Tibial nerve (tissue), 4 donors: ENCODE measurements around the gene SDK1. TPM values are rescaled to one million over a fixed set of nuclear protein-coding genes. Genes with fewer than 3 reads are reported as not detected.
A peak's percentile ranks its signal among the peaks of the same experiment; 100 is the strongest.

Experiments used
- DNase-seq, 2 donors: peaks; one replicate each; pipeline ENCODE4 v3.0.0-alpha.2; 2019; ENCODE audit warnings: low spot score in 2 of 2
- H3K27ac ChIP-seq, 4 donors: fragments of 200-600 bp; sonication (generic) in 3 of 4; one replicate each; pipeline ENCODE4 v1.5.1; 2017 to 2019; ENCODE audit warnings: mild to moderate bottlenecking in 1 of 4
- H3K27me3 ChIP-seq, 2 donors: fragments of 200-600 bp; sonication (generic) in 1 of 2; one replicate each; pipeline versions ENCODE4 v1.5.1 to v1.6.0; 2017 to 2019
- H3K36me3 ChIP-seq, 3 donors: fragments of 200-600 bp; sonication (generic); one replicate each; pipeline ENCODE4 v1.5.1; 2018 to 2019
- H3K4me1 ChIP-seq, 4 donors: fragments of 200-600 bp; sonication (generic) in 3 of 4; one replicate each; pipeline ENCODE4 v1.5.1; 2017 to 2019
- H3K4me3 ChIP-seq, 4 donors: fragments of 200-600 bp; sonication (generic) in 3 of 4; one replicate each; pipeline ENCODE4 v1.5.1; 2017 to 2019; ENCODE audit warnings: mild to moderate bottlenecking in 1 of 4, moderate library complexity in 1 of 4
- H3K9me3 ChIP-seq, 4 donors: fragments of 200-600 bp; sonication (generic) in 3 of 4; one replicate each; pipeline ENCODE4 v1.5.1; 2017 to 2019
- CTCF ChIP-seq, 5 experiments: fragments of 200-600 bp in 3 of 5; fragments of 450-650 bp in 2 of 5; sonication (generic) in 3 of 5; IDR thresholded peaks; one replicate each; pipeline ENCODE4 v1.5.1; 2016 to 2019; ENCODE audit warnings: antibody characterized with exemption in 5 of 5, mild to moderate bottlenecking in 3 of 5, moderate library complexity in 2 of 5
- EP300 ChIP-seq, 2 donors: sonication (generic); formaldehyde crosslinking; IDR thresholded peaks; one replicate each; pipeline ENCODE4 v1.6.1; 2017; ENCODE audit warnings: antibody characterized with exemption in 2 of 2, mild to moderate bottlenecking in 1 of 2
- POLR2A ChIP-seq, 2 donors: fragments of 450-650 bp; IDR thresholded peaks; one replicate each; pipeline ENCODE4 v1.6.1; 2017; ENCODE audit warnings: antibody characterized with exemption in 2 of 2, mild to moderate bottlenecking in 2 of 2, moderate library complexity in 2 of 2
- WGBS, 2 donors: methylation state at CpG; one replicate each; pipeline ENCODE4 v1.1.5; 2018; 5-methylcytosine and 5-hydroxymethylcytosine counted together
- total RNA-seq, 4 donors: library from RNA; depleted of rRNA; stranded (reverse); fragments of >200 nt; gene quantifications; one replicate each; pipeline ENCODE4 v1.1.0, GENCODE V29; 2016

SDK1 gene
- total RNA-seq, 4 donors from 2014 or later, result 8.2 to 16.2 (median 12.9) TPM

- WGBS, 2 donors, result 84 to 86% methylated on average over 6 of the region's 6 CpGs
- Histone ChIP-seq H3K4me3 (no peak overlapping the region), H3K9me3 (no peaks in the 10 kb centered on the region), H3K27me3 (no peaks in the 10 kb centered on the region), H3K27ac (no peak overlapping the region), H3K4me1 (peaks cover 0 to under 1% (median 0%) of the 10 kb centered on the region in 4 donors), H3K36me3 (peaks cover 0 to 16% (median 0%) of the 10 kb centered on the region in 3 donors)
- TF ChIP-seq POLR2A (IDR thresholded peaks at IDR 0.05) (no peak), EP300 (IDR thresholded peaks at IDR 0.05) (no peak), CTCF (IDR thresholded peaks at IDR 0.05) (no peak)
- DNase-seq, result no peak
Observed at GRCh38 chr7:3953133-3953532, 652.1 kb downstream of the SDK1 start.

GRCh38 chr7:3953946-3954345 is 652.9 kb downstream of the SDK1 start:
- no peak overlapping the region for H3K4me3 ChIP-seq
- peaks cover 0 to 9% (median 0%) of the 10 kb centered on the region in 4 donors for H3K4me1 ChIP-seq
- H3K27me3 ChIP-seq, result no peaks in the 10 kb centered on the region
- peaks cover 0 to 16% (median 0%) of the 10 kb centered on the region in 3 donors for H3K36me3 ChIP-seq
- DNase-seq, result no peak
- TF ChIP-seq EP300 (IDR thresholded peaks at IDR 0.05) (no peak), POLR2A (IDR thresholded peaks at IDR 0.05) (no peak), CTCF (IDR thresholded peaks at IDR 0.05) (no peak)
- H3K9me3 ChIP-seq, result no peaks in the 10 kb centered on the region
- WGBS, 2 donors, result 94 to 96% methylated on average over 7 of the region's 7 CpGs
- H3K27ac ChIP-seq, result no peak overlapping the region

- 89 to 93% methylated on average over 11 of the region's 11 CpGs for WGBS, 2 donors
- no peak overlapping the region for H3K4me3 ChIP-seq
Observed at GRCh38 chr7:3955026-3955425, 654.0 kb downstream of the SDK1 start.

GRCh38 chr7:3955751-3956696 is 655.0 kb downstream of the SDK1 start:
- H3K4me3 ChIP-seq, result no peak overlapping the region
- H3K27ac ChIP-seq, result peak overlapping the region in 1 of 4 donors; percentile 15
- no peak for DNase-seq
- TF ChIP-seq POLR2A (IDR thresholded peaks at IDR 0.05) (no peak), EP300 (IDR thresholded peaks at IDR 0.05) (no peak), CTCF (IDR thresholded peaks at IDR 0.05) (no peak)
- no peaks in the 10 kb centered on the region for H3K9me3 ChIP-seq
- H3K36me3 ChIP-seq, result peaks cover 0 to 13% (median 0%) of the 10 kb centered on the region in 3 donors
- H3K4me1 ChIP-seq, result peaks cover 0 to 9% (median 0%) of the 10 kb centered on the region in 4 donors
- H3K27me3 ChIP-seq, result no peaks in the 10 kb centered on the region
- WGBS, 2 donors, result 73 to 83% methylated on average over 13 to 14 of the region's 14 CpGs

More at GRCh38 chr7:3955026-3955425, 654.0 kb downstream of the SDK1 start:
- H3K27me3 ChIP-seq, result no peaks in the 10 kb centered on the region
- H3K36me3 ChIP-seq, result peaks cover 0 to 16% (median 0%) of the 10 kb centered on the region in 3 donors
- no peak for DNase-seq
- TF ChIP-seq CTCF (IDR thresholded peaks at IDR 0.05) (no peak), POLR2A (IDR thresholded peaks at IDR 0.05) (no peak), EP300 (IDR thresholded peaks at IDR 0.05) (no peak)
- H3K4me1 ChIP-seq, result peaks cover 0 to 9% (median 0%) of the 10 kb centered on the region in 4 donors
- H3K27ac ChIP-seq, result no peak overlapping the region
- H3K9me3 ChIP-seq, result no peaks in the 10 kb centered on the region

- no peak for TF ChIP-seq CTCF (IDR thresholded peaks at IDR 0.05)
Observed at GRCh38 chr7:3956949-3957348, 655.9 kb downstream of the SDK1 start.

More at GRCh38 chr7:3956949-3957348, 655.9 kb downstream of the SDK1 start:
- no peak for DNase-seq
- Histone ChIP-seq H3K36me3 (peaks cover 0 to 9% (median 0%) of the 10 kb centered on the region in 3 donors), H3K27me3 (no peaks in the 10 kb centered on the region), H3K4me1 (peaks cover 0 to 9% (median 0%) of the 10 kb centered on the region in 4 donors), H3K27ac (no peak overlapping the region), H3K4me3 (no peak overlapping the region), H3K9me3 (no peaks in the 10 kb centered on the region)
- 91 to 95% methylated on average over 11 of the region's 11 CpGs for WGBS, 2 donors
